Ectodermal cell (in vitro differentiated cells): ENCODE measurements around the gene NRDC.
"Not testable (repeated sequence)": the region's sequence is repeated elsewhere in the genome, so short reads cannot be mapped to it uniquely, and the experiment has no call there.

Experiments used
- H3K27ac ChIP-seq: 2 replicates; pipeline ENCODE4 v1.7.0; 2013; ENCODE audit warnings: mild to moderate bottlenecking, low read depth, low read length; ENCODE audit not compliant: insufficient read depth, poor library complexity, severe bottlenecking
- H3K27me3 ChIP-seq: 2 replicates; pipeline ENCODE4 v1.7.0; 2013; ENCODE audit warnings: mild to moderate bottlenecking, low read length; ENCODE audit not compliant: insufficient read depth, control insufficient read depth, poor library complexity, severe bottlenecking
- H3K36me3 ChIP-seq: one replicate; pipeline ENCODE4 v1.7.0; 2013; ENCODE audit warnings: low read length; ENCODE audit not compliant: control insufficient read depth, insufficient read depth
- H3K4me1 ChIP-seq: one replicate; pipeline ENCODE4 v1.7.0; 2013; ENCODE audit warnings: low read length; ENCODE audit not compliant: control insufficient read depth, insufficient read depth
- H3K4me3 ChIP-seq: 2 replicates; pipeline ENCODE4 v1.7.0; 2013; ENCODE audit warnings: low read depth, low read length, control low read depth; ENCODE audit not compliant: insufficient read depth
- H3K9me3 ChIP-seq: 2 replicates; pipeline ENCODE4 v1.7.0; 2013; ENCODE audit warnings: mild to moderate bottlenecking, low read length, moderate library complexity; ENCODE audit not compliant: control insufficient read depth
- WGBS, 2 experiments: methylation state at CpG; one replicate each; pipeline ENCODE4 v1.1.7; 2013; ENCODE audit warnings: missing lambda C conversion rate in 2 of 2; 5-methylcytosine and 5-hydroxymethylcytosine counted together

The NRDC gene

DNA sequence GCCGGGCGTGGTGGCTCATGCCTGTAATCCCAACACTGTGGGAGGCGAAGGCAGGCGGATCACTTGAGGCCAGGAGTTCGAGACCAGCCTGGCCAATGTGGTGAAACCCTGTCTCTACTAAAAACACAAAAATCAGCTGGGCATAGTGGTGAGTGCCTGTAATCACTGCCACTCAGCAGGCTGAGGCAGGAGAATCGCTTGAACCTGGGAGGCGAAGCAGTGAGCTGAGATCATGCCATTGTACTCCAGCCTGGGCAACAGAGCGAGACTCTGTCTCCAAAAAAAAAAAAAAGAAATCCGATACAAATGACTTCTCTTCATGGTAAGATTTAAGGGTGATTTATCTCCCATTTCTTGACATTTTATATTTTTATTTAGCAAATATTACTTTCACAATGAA is 59.5 kb downstream of the NRDC start:
- not testable (repeated sequence) for H3K36me3 ChIP-seq, H3K27ac ChIP-seq, H3K9me3 ChIP-seq, H3K4me3 ChIP-seq, H3K27me3 ChIP-seq, H3K4me1 ChIP-seq
- 89 to 95% methylated on average over 8 of the region's 9 CpGs for WGBS, 2 experiments

DNA sequence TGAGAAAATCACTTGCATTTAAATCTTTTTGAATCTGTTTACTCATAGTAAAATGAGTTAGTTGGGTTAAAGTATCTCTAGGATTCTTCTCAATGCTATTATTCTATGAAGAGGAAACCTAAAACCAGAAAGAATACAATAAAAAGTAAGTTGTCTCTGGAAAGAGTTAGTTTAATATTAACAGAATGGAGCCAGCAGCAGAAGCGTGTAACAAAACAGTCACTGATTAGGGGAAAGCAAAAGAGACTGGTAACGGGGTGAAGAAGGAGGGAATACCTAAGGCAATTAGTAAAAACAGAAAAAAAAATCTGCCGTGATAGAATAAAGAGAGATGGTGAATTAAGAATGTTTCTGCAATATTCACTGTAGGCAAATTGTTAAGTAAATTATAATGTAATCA is 60.0 kb downstream of the NRDC start:
- Histone ChIP-seq H3K4me1 (no peaks in the 10 kb centered on the region), H3K27ac (no peak overlapping the region), H3K9me3 (no peaks in the 10 kb centered on the region), H3K4me3 (no peak overlapping the region), H3K36me3 (peaks cover 13% of the 10 kb centered on the region), H3K27me3 (no peaks in the 10 kb centered on the region)
- WGBS, 2 experiments = 95 to 100% methylated on average over 3 of the region's 3 CpGs

DNA sequence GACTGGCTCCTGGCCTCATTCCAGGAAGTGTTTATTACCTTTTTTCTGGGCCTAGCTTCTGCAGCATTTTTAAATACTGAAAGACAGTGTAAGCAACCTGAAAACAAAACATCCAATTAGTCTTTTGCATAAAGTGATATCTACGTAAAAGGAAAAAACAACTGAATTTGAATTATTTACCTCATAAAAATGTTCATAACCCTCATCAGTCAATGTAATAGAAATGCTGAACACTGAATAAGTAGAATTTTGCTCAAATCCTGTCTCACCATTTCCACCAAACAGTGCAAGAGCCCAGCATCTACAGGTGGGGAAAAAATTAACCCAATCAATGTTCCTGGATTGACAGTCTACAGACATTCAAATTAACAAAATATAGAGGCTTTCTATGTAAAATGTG is 64.0 kb downstream of the NRDC start:
- H3K27me3 ChIP-seq = no peaks in the 10 kb centered on the region
- no peak overlapping the region for H3K4me3 ChIP-seq
- H3K4me1 ChIP-seq = no peaks in the 10 kb centered on the region
- WGBS, 2 experiments = 100% methylated on average over 1 of the region's 1 CpG; no CpG with 5 or more reads in 1 of the 2 experiments
- H3K27ac ChIP-seq = no peak overlapping the region
- H3K36me3 ChIP-seq = peaks cover 22% of the 10 kb centered on the region
- H3K9me3 ChIP-seq = no peaks in the 10 kb centered on the region

DNA sequence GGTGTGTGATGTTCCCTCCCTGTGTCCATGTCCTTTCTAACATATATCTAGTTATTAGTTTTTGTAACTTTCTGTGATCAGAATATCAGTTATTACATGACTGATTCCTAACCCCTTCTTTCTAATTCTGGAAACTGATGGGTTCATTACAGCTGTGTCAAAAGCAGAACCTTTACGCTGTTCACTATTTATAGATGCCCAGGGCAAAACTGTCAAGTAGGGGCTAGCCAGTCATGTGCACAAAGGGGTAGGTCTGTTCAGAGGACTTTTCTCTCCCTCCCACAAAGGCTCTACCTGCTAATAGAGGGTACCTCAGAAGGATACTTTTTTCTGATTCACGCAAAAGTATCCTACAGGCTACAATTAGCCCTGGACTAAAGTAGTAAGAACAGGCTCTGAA is 79.2 kb downstream of the NRDC start:
- no peaks in the 10 kb centered on the region for H3K4me1 ChIP-seq
- no peaks in the 10 kb centered on the region for H3K9me3 ChIP-seq
- H3K27ac ChIP-seq = no peak overlapping the region
- WGBS, 2 experiments = 97 to 98% methylated on average over 2 of the region's 2 CpGs
- H3K36me3 ChIP-seq = peaks cover 28% of the 10 kb centered on the region
- no peaks in the 10 kb centered on the region for H3K27me3 ChIP-seq
- no peak overlapping the region for H3K4me3 ChIP-seq

DNA sequence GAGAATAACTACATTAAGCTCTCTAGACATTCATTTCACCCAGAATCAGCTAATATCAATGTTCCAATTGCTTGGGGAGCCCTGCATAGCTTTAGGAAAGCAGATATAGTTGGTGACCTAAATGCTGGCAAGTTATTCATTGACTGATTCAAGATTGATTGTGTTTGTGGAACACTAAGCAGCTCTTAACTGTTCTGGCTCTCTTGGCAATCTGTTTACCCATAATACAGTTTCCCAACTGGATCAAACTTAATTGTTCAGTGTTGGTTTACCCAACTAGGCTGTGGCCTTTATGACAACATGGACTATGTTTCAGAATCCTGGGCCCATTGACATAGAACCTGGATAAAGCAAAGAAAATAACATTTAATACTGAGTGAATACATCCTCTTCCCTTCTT is 83.7 kb downstream of the NRDC start:
- H3K4me3 ChIP-seq = no peak overlapping the region
- no peaks in the 10 kb centered on the region for H3K9me3 ChIP-seq
- H3K27ac ChIP-seq = no peak overlapping the region
- no peaks in the 10 kb centered on the region for H3K27me3 ChIP-seq
- no peaks in the 10 kb centered on the region for H3K4me1 ChIP-seq
- peaks cover 38% of the 10 kb centered on the region for H3K36me3 ChIP-seq

DNA sequence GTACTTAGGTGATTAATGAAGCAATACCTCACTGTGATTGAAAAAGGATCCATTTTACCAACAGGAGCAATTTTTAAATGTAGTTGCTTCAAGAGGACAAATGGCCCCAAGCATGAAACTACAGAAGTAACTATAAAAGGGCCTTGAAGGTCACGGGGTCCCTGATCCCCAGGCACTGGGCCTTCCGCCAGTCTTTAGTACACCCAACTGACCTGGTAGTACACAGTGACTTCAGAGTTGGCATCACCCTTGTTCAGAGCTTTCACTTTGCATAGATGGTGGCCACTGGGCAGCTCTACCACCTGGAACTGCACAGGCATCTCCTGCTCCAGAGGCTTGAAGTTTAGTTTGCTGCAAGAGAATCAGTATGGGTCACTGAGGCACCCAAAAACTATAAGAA is 84.3 kb downstream of the NRDC start:
- H3K36me3 ChIP-seq = peaks cover 44% of the 10 kb centered on the region
- no peaks in the 10 kb centered on the region for H3K27me3 ChIP-seq
- H3K9me3 ChIP-seq = no peaks in the 10 kb centered on the region
- H3K27ac ChIP-seq = no peak overlapping the region
- no peak overlapping the region for H3K4me3 ChIP-seq
- 91 to 95% methylated on average over 2 of the region's 2 CpGs for WGBS, 2 experiments
- no peaks in the 10 kb centered on the region for H3K4me1 ChIP-seq

DNA sequence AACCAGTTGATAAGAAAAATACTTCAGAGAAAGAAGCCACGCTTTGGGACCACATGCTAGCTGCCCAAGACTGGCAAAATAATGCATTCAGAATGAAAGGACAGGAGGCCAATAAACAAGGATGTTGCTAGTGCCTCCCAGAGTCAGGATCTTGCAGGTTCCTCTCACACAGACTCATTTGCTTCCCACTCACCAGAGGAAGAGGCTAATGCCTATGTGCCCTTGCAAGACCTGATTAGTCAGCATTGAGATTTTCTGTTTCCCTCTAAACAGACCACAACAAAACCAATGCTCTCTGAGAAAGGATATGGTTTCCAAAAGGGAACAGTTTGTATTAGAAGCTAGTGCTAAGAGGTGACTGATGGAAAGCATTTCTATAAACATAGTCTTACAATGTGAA is 85.7 kb downstream of the NRDC start:
- no peak overlapping the region for H3K27ac ChIP-seq

DNA sequence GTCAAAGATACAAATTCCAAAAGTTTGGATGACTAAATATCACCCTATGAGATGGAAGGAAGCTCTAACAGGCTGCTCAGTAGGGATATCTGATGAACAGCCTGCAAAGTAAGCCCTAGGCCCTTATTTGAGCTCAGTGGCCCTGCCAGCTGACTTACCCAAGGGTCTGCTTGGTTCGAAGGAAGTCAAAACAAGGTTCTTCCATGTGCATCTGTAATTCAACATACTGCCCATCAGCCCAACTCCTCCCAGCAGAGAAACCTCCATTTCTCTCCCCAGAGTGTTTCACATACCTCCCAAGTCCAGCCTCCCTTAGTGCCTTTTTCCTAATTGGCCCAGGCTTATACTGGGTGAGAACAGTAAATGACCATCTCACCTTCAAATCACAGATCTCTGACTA is 86.6 kb downstream of the NRDC start:
- Histone ChIP-seq H3K36me3 (peaks cover 50% of the 10 kb centered on the region), H3K4me1 (no peaks in the 10 kb centered on the region), H3K27me3 (no peaks in the 10 kb centered on the region), H3K9me3 (no peaks in the 10 kb centered on the region), H3K27ac (no peak overlapping the region), H3K4me3 (no peak overlapping the region)
- WGBS, 2 experiments = 97 to 98% methylated on average over 1 of the region's 1 CpG

More for the DNA sequence above, 85.7 kb downstream of the NRDC start:
- Histone ChIP-seq H3K27me3 (no peaks in the 10 kb centered on the region), H3K36me3 (peaks cover 47% of the 10 kb centered on the region), H3K4me3 (no peak overlapping the region), H3K4me1 (no peaks in the 10 kb centered on the region), H3K9me3 (no peaks in the 10 kb centered on the region)
- 94 to 100% methylated on average over 1 of the region's 1 CpG for WGBS, 2 experiments

DNA sequence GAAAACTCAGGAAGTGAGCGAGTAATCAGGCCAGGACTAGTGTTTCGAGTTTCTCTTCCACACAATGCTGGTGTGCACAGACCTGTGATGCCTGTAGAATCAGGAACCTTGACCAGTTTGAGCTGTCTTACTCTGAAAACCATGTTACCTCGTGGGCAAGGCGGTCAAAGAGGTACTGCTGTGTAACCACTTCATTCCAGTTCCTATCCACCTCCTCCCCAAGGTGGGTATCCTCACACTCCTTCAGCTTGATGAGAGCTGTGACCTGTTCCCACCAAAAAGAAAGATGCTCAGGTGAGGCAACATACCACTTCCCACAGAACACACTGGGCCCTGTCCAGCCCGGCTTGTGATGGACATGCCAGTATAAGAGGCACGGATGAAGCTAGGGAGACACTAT is 88.1 kb downstream of the NRDC start:
- H3K4me3 ChIP-seq = no peak overlapping the region
- H3K27ac ChIP-seq = no peak overlapping the region
- 94 to 95% methylated on average over 6 of the region's 6 CpGs for WGBS, 2 experiments
- peaks cover 56% of the 10 kb centered on the region for H3K36me3 ChIP-seq
- no peaks in the 10 kb centered on the region for H3K27me3 ChIP-seq
- no peaks in the 10 kb centered on the region for H3K9me3 ChIP-seq
- H3K4me1 ChIP-seq = no peaks in the 10 kb centered on the region

DNA sequence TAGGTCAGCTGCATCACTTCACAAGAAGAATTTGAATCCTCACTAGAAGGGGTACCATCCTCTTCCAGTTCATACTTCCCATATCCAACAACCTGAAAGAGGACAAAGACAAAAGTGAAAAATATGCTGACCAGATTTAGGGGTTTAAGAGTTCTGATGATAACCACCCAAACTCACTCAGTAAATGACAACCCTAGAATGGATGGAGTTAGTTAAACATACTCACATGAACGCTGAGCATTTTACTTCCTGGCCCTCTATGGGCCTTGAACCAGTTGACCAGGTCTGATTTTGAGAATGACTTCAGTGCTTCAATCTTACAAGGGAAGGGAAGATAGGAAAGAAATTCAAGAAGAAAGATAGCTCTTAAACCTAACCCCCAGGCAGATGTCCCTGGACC is 89.2 kb downstream of the NRDC start:
- Histone ChIP-seq H3K9me3 (no peaks in the 10 kb centered on the region), H3K4me3 (no peak overlapping the region), H3K27ac (no peak overlapping the region), H3K4me1 (no peaks in the 10 kb centered on the region), H3K27me3 (no peaks in the 10 kb centered on the region), H3K36me3 (peaks cover 63% of the 10 kb centered on the region)
- 100% methylated on average over 1 of the region's 1 CpG for WGBS, 2 experiments

DNA sequence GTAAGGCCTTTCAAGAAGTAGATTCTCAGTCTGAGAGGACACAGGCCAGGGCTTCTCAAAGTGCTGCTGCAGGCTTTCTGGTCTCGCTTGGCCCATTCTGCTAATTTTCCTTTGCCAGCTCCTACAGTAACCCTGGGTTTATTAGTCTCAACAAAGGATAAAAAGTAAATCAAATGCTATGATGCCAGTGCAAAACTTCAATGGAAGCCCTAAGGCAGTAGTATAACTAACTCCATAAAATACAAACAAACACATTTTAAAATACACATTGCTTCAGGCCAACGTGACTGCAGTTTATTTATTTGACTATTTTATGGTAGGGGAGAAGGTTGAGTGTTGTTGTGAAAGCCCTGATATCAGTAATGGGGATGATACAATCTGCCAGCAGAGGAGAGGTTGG is 89.6 kb downstream of the NRDC start:
- 92 to 97% methylated on average over 2 of the region's 2 CpGs for WGBS, 2 experiments
- Histone ChIP-seq H3K36me3 (peaks cover 63% of the 10 kb centered on the region), H3K27me3 (no peaks in the 10 kb centered on the region), H3K4me1 (no peaks in the 10 kb centered on the region), H3K4me3 (no peak overlapping the region), H3K27ac (no peak overlapping the region), H3K9me3 (no peaks in the 10 kb centered on the region)
